GM12865 (cell line): ENCODE measurements around the gene EPS8L3.

ENCODE experiments used
- DNase-seq: peaks from one replicate; pipeline ENCODE4 v3.0.0; 2010; ENCODE audit warnings: low read depth
- H3K4me3 ChIP-seq: 2 replicates; pipeline ENCODE4 v1.5.1; 2011; ENCODE audit warnings: mild to moderate bottlenecking, low read depth, low read length, control low read depth
- CTCF ChIP-seq: IDR thresholded peaks from 2 replicates; pipeline ENCODE4 v1.5.1; 2011; ENCODE audit warnings: low read length, control low read depth, low read depth, inconsistent platforms; ENCODE audit not compliant: insufficient read depth; ENCODE audit errors: missing control alignments

The EPS8L3 gene

GRCh38 chr1:109721971-109722370, 41.8 kb downstream of the EPS8L3 start:
- no peak overlapping the region for H3K4me3 ChIP-seq

GRCh38 chr1:109721042-109721441, 42.7 kb downstream of the EPS8L3 start:
- no peak for DNase-seq
- H3K4me3 ChIP-seq: no peak overlapping the region
- no peak for TF ChIP-seq CTCF

More at GRCh38 chr1:109721971-109722370, 41.8 kb downstream of the EPS8L3 start:
- TF ChIP-seq CTCF: no peak
- no peak for DNase-seq

GRCh38 chr1:109719337-109719837, 44.3 kb downstream of the EPS8L3 start:
- peak; percentile 56 for DNase-seq
- TF ChIP-seq CTCF: no peak
- H3K4me3 ChIP-seq: no peak overlapping the region

GRCh38 chr1:109718495-109718894, 45.2 kb downstream of the EPS8L3 start:
- peak; percentile 14 for DNase-seq
- TF ChIP-seq CTCF: no peak
- no peak overlapping the region for H3K4me3 ChIP-seq

GRCh38 chr1:109717729-109718128, 46.0 kb downstream of the EPS8L3 start:
- no peak overlapping the region for H3K4me3 ChIP-seq
- no peak for DNase-seq
- TF ChIP-seq CTCF: no peak

- no peak for TF ChIP-seq CTCF
- DNase-seq: no peak
- no peak overlapping the region for H3K4me3 ChIP-seq
These were observed 47.1 kb downstream of the EPS8L3 start for GRCh38 chr1:109716570-109717090.

- no peak for TF ChIP-seq CTCF
- no peak overlapping the region for H3K4me3 ChIP-seq
- no peak for DNase-seq
These were observed 47.6 kb downstream of the EPS8L3 start for GRCh38 chr1:109716121-109716520.
